HL-60/S4 treated with phorbol 12-myristate 13-acetate at 8.2 ng/mL for 4 days and 3 days (cell line): ENCODE results near the gene TMEM255A.
"Not testable (repeated sequence)": the region's sequence is repeated elsewhere in the genome, so short reads cannot be mapped to it uniquely, and the experiment has no call there.

Source experiments
- in situ Hi-C: fragments of 300-500 bp; cut with MboI; formaldehyde crosslinking; loops from 2 replicates; pipeline ENCODE4 v1.15.0; 2022; ENCODE audit warnings: low sequenced_read_pairs

The TMEM255A gene

GRCh38 chrX:120310861-120311726 lies at the start of gene TMEM255A:
Gene TMEM255A (minus strand): TSS chrX:120311461. CDS start chrX:120311309, 152 bp downstream.
- in situ Hi-C loops, result no loop called here

- in situ Hi-C loops, result no loop called here
These were observed 47.6 kb upstream of the TMEM255A start for GRCh38 chrX:120358737-120359456.

- in situ Hi-C loops, result no loop called here
These were observed 45.9 kb upstream of the TMEM255A start for GRCh38 chrX:120357186-120357585.

- in situ Hi-C loops, result no loop called here
These were observed 44.8 kb upstream of the TMEM255A start for GRCh38 chrX:120356084-120356483.

GRCh38 chrX:120350450-120351138 lies 39.3 kb upstream of the TMEM255A start:
- in situ Hi-C loops, result no loop called here

GRCh38 chrX:120344566-120344965 lies 33.3 kb upstream of the TMEM255A start:
- in situ Hi-C loops, result not testable (repeated sequence)

GRCh38 chrX:120336899-120337298 lies 25.6 kb upstream of the TMEM255A start:
- in situ Hi-C loops, result no loop called here

- in situ Hi-C loops, result no loop called here
These were observed 24.0 kb upstream of the TMEM255A start for GRCh38 chrX:120335289-120335688.

GRCh38 chrX:120334603-120335002 lies 23.3 kb upstream of the TMEM255A start:
- in situ Hi-C loops, result no loop called here

GRCh38 chrX:120334151-120334550 lies 22.9 kb upstream of the TMEM255A start:
- in situ Hi-C loops, result no loop called here

GRCh38 chrX:120332394-120332793 lies 21.1 kb upstream of the TMEM255A start:
- in situ Hi-C loops, result no loop called here

GRCh38 chrX:120331116-120331515 lies 19.9 kb upstream of the TMEM255A start:
- in situ Hi-C loops, result no loop called here

- in situ Hi-C loops, result no loop called here
These were observed 10.4 kb upstream of the TMEM255A start for GRCh38 chrX:120321520-120322281.

- in situ Hi-C loops, result no loop called here
These were observed 7.2 kb upstream of the TMEM255A start for GRCh38 chrX:120318411-120318810.

GRCh38 chrX:120316587-120317283 lies 5.5 kb upstream of the TMEM255A start:
- in situ Hi-C loops, result no loop called here

GRCh38 chrX:120315776-120316175 lies 4.5 kb upstream of the TMEM255A start:
- in situ Hi-C loops, result no loop called here

GRCh38 chrX:120311727-120312063 lies 434 bp upstream of the TMEM255A start:
- in situ Hi-C loops, result no loop called here

GRCh38 chrX:120309873-120310705 lies 1.2 kb downstream of the TMEM255A start:
- in situ Hi-C loops, result no loop called here
